Esophagus (tissue), 2 donors: ENCODE results near the gene SLC38A2. TPM values are rescaled to one million over a fixed set of nuclear protein-coding genes. Genes with fewer than 3 reads are reported as not detected.
A peak's percentile ranks its signal among the peaks of the same experiment; 100 is the strongest.

Experiments used
- H3K27ac ChIP-seq, 2 donors: one replicate each; pipeline ENCODE4 v1.5.1; 2013; ENCODE audit warnings: low read depth in 2 of 2, mild to moderate bottlenecking in 2 of 2, inconsistent platforms in 1 of 2, low read length in 1 of 2, moderate library complexity in 1 of 2
- H3K27me3 ChIP-seq, 2 donors: one replicate each; pipeline ENCODE4 v1.6.1; 2013; ENCODE audit warnings: low read length in 2 of 2, control low read depth in 1 of 2, mild to moderate bottlenecking in 1 of 2; ENCODE audit not compliant: insufficient read depth in 2 of 2, control insufficient read depth in 1 of 2
- H3K36me3 ChIP-seq, 2 donors: one replicate each; pipeline ENCODE4 v1.6.1; 2013; ENCODE audit warnings: low read length in 1 of 2; ENCODE audit not compliant: control insufficient read depth in 2 of 2, insufficient read depth in 2 of 2
- H3K4me1 ChIP-seq, 2 donors: one replicate each; pipeline ENCODE4 v1.6.1; 2013; ENCODE audit warnings: low read length in 1 of 2; ENCODE audit not compliant: control insufficient read depth in 2 of 2, insufficient read depth in 2 of 2
- H3K4me3 ChIP-seq, 2 donors: one replicate each; pipeline ENCODE4 v1.5.1; 2013; ENCODE audit warnings: low read length in 2 of 2, mild to moderate bottlenecking in 2 of 2, low read depth in 1 of 2, moderate library complexity in 1 of 2
- H3K9me3 ChIP-seq, 2 donors: one replicate each; pipeline ENCODE4 v1.6.1; 2013; ENCODE audit warnings: mild to moderate bottlenecking in 2 of 2, low read depth in 1 of 2, low read length in 1 of 2, moderate library complexity in 1 of 2; ENCODE audit not compliant: control insufficient read depth in 2 of 2, insufficient read depth in 1 of 2
- WGBS, 2 donors: extraction: QIAGEN DNeasy Blood & Tissue Kit; methylation state at CpG; one replicate each; pipeline ENCODE4 v1.1.7; 2013; 5-methylcytosine and 5-hydroxymethylcytosine counted together
- polyA plus RNA-seq, 2 donors: library from polyadenylated mRNA; stranded (reverse); fragments of 200-250 nt; gene quantifications; one replicate each; pipeline ENCODE4 v1.2.3, GENCODE V29; 2013
- donor health status: healthy with polysubstance abuse.
- donor health status: Bipolar disorder and iron deficiency.

The SLC38A2 gene
- polyA plus RNA-seq, 2 donors: 80.2 to 82.8 TPM

- Histone ChIP-seq H3K4me1 (no peaks in the 10 kb centered on the region), H3K4me3 (no peak overlapping the region), H3K36me3 (peaks cover 6 to 11% of the 10 kb centered on the region in 2 donors), H3K27ac (no peak overlapping the region), H3K27me3 (no peaks in the 10 kb centered on the region), H3K9me3 (no peaks in the 10 kb centered on the region)
- WGBS, 2 donors: 85 to 87% methylated on average over 7 of the region's 7 CpGs
These were observed 13.5 kb downstream of the SLC38A2 start for GRCh38 chr12:46358791-46359666.

GRCh38 chr12:46358325-46358700, 14.3 kb downstream of the SLC38A2 start:
- H3K36me3 ChIP-seq: peaks cover 6 to 7% of the 10 kb centered on the region in 2 donors
- no peak overlapping the region for H3K4me3 ChIP-seq
- H3K9me3 ChIP-seq: no peaks in the 10 kb centered on the region
- no peak overlapping the region for H3K27ac ChIP-seq
- H3K27me3 ChIP-seq: no peaks in the 10 kb centered on the region
- no peaks in the 10 kb centered on the region for H3K4me1 ChIP-seq

GRCh38 chr12:46357438-46358324, 14.9 kb downstream of the SLC38A2 start:
- peak overlapping the region in 1 of 2 donors; percentile 31 for H3K27ac ChIP-seq
- no peaks in the 10 kb centered on the region for H3K9me3 ChIP-seq
- H3K4me1 ChIP-seq: no peaks in the 10 kb centered on the region
- WGBS, 2 donors: 23 to 30% methylated on average over 6 of the region's 6 CpGs
- H3K36me3 ChIP-seq: peaks cover 4 to 6% of the 10 kb centered on the region in 2 donors
- no peaks in the 10 kb centered on the region for H3K27me3 ChIP-seq
- H3K4me3 ChIP-seq: no peak overlapping the region

GRCh38 chr12:46356655-46357437, 15.7 kb downstream of the SLC38A2 start:
- H3K27me3 ChIP-seq: no peaks in the 10 kb centered on the region
- H3K4me1 ChIP-seq: no peaks in the 10 kb centered on the region
- H3K36me3 ChIP-seq: peaks cover 4 to 6% of the 10 kb centered on the region in 2 donors
- H3K27ac ChIP-seq: no peak overlapping the region
- 52 to 61% methylated on average over 5 of the region's 5 CpGs for WGBS, 2 donors
- H3K9me3 ChIP-seq: no peaks in the 10 kb centered on the region
- H3K4me3 ChIP-seq: no peak overlapping the region

- Histone ChIP-seq H3K4me1 (no peaks in the 10 kb centered on the region), H3K27me3 (no peaks in the 10 kb centered on the region), H3K36me3 (peaks cover under 1 to 2% of the 10 kb centered on the region in 2 donors), H3K27ac (no peak overlapping the region), H3K4me3 (no peak overlapping the region), H3K9me3 (no peaks in the 10 kb centered on the region)
- 23 to 29% methylated on average over 1 of the region's 1 CpG for WGBS, 2 donors
These were observed 17.8 kb downstream of the SLC38A2 start for GRCh38 chr12:46354802-46355199.

- Histone ChIP-seq H3K27ac (no peak overlapping the region), H3K36me3 (no peaks in the 10 kb centered on the region), H3K4me3 (no peak overlapping the region), H3K27me3 (no peaks in the 10 kb centered on the region), H3K4me1 (no peaks in the 10 kb centered on the region), H3K9me3 (no peaks in the 10 kb centered on the region)
- WGBS, 2 donors: 73 to 76% methylated on average over 5 of the region's 5 CpGs
These were observed 18.3 kb downstream of the SLC38A2 start for GRCh38 chr12:46354111-46354801.

- H3K27ac ChIP-seq: no peak overlapping the region
- 51 to 64% methylated on average over 2 of the region's 2 CpGs for WGBS, 2 donors
- no peaks in the 10 kb centered on the region for H3K4me1 ChIP-seq
- H3K9me3 ChIP-seq: no peaks in the 10 kb centered on the region
- no peaks in the 10 kb centered on the region for H3K36me3 ChIP-seq
- H3K27me3 ChIP-seq: no peaks in the 10 kb centered on the region
- H3K4me3 ChIP-seq: no peak overlapping the region
These were observed 20.5 kb downstream of the SLC38A2 start for GRCh38 chr12:46351886-46352650.

GRCh38 chr12:46351138-46351537, 21.4 kb downstream of the SLC38A2 start:
- H3K9me3 ChIP-seq: no peaks in the 10 kb centered on the region
- 83% methylated on average over 1 of the region's 1 CpG for WGBS, 2 donors
- no peaks in the 10 kb centered on the region for H3K36me3 ChIP-seq
- no peaks in the 10 kb centered on the region for H3K4me1 ChIP-seq
- H3K27me3 ChIP-seq: no peaks in the 10 kb centered on the region
- H3K4me3 ChIP-seq: no peak overlapping the region
- no peak overlapping the region for H3K27ac ChIP-seq
